GM12878 (cell line): ENCODE data around the gene APOM. TPM values are rescaled to one million over a fixed set of nuclear protein-coding genes. Genes with fewer than 3 reads are reported as not detected.

ENCODE experiments used
- ATAC-seq: fragments of 200-7000 bp; cut with Tn5 transposase; 3 replicates; pipeline ENCODE4 v1.9.1; 2020; ENCODE audit warnings: mild to moderate bottlenecking, moderate library complexity
- BruUV-seq: library from RNA; stranded (reverse); fragments of 400-500 nt; replicated peaks from 2 replicates; lab custom pipeline; 2021; lab: Mats Ljungman, UMichigan
- CTCF ChIA-PET: fragments of 300-600 bp; sonication (Branson Sonifier 250); formaldehyde crosslinking; extraction: SDS; loops from one replicate; lab custom pipeline; 2021; ENCODE audit warnings: inconsistent platforms; lab: Yijun Ruan, JAX
- POLR2A ChIA-PET: fragments of 350-600 bp; formaldehyde crosslinking; extraction: SDS; loops from one replicate; lab custom pipeline; 2021; ENCODE audit warnings: inconsistent platforms; lab: Charles Lee
- RAD21 ChIA-PET: fragments of 300-600 bp; sonication (Branson Sonifier 250); formaldehyde crosslinking; loops from one replicate; lab custom pipeline; 2023; ENCODE audit warnings: antibody characterized with exemption; ENCODE audit not compliant: unreplicated experiment; lab: Charles Lee
- SMC1A ChIA-PET: fragments of 300-600 bp; sonication (Branson Sonifier 250); formaldehyde crosslinking; loops from one replicate; lab custom pipeline; 2023; ENCODE audit not compliant: unreplicated experiment, uncharacterized antibody; lab: Charles Lee
- DNase-seq: peaks from one replicate; pipeline ENCODE4 v3.0.0-alpha.2; 2011; ENCODE audit warnings: low read depth, low spot score
- FAIRE-seq: peaks from 3 replicates; lab custom pipeline; 2011; peaks lifted over from hg19 to GRCh38; lab: Jason Lieb, UNC
- H2AFZ ChIP-seq: 2 replicates; pipeline ENCODE4 v1.6.0; 2011; ENCODE audit warnings: low read depth, low read length, control low read depth; ENCODE audit not compliant: control insufficient read depth
- H3K27ac ChIP-seq: 2 replicates; pipeline ENCODE4 v1.5.1; 2011; ENCODE audit warnings: control low read depth; ENCODE audit not compliant: control insufficient read depth, insufficient read depth
- H3K27me3 ChIP-seq, 2 experiments: replicated peaks in 1 of 2; 2 replicates each; pipeline versions ENCODE4 v1.6.0 to v1.6.1; 2011; ENCODE audit warnings: low read length in 1 of 2; ENCODE audit not compliant: control insufficient read depth in 2 of 2, insufficient read depth in 2 of 2
- H3K36me3 ChIP-seq, 2 experiments: 2 replicates each; pipeline ENCODE4 v1.5.1; 2011; ENCODE audit warnings: low read length in 1 of 2; ENCODE audit not compliant: control insufficient read depth in 2 of 2, insufficient read depth in 2 of 2
- H3K4me1 ChIP-seq: 2 replicates; pipeline ENCODE4 v1.6.1; 2011; ENCODE audit warnings: mild to moderate bottlenecking, low read length, moderate library complexity, mixed read lengths; ENCODE audit not compliant: control insufficient read depth, insufficient read depth
- H3K4me2 ChIP-seq: 2 replicates; pipeline ENCODE4 v1.6.0; 2011; ENCODE audit warnings: control low read depth; ENCODE audit not compliant: control insufficient read depth, insufficient read depth
- H3K4me3 ChIP-seq: fragments of 200-600 bp; sonication (generic); 2 replicates; pipeline ENCODE4 v1.5.1; 2016
- H3K79me2 ChIP-seq: 2 replicates; pipeline ENCODE4 v1.6.0; 2011; ENCODE audit warnings: low read length; ENCODE audit not compliant: control insufficient read depth, insufficient read depth
- H3K9ac ChIP-seq: 2 replicates; pipeline ENCODE4 v1.8.0; 2011; ENCODE audit warnings: low read length, control low read depth, mixed read lengths; ENCODE audit not compliant: control insufficient read depth, insufficient read depth
- H3K9me3 ChIP-seq: replicated peaks from 3 replicates; pipeline ENCODE4 v1.5.1; 2011; ENCODE audit warnings: mild to moderate bottlenecking, low read length; ENCODE audit not compliant: control insufficient read depth, insufficient read depth
- H4K20me1 ChIP-seq: 2 replicates; pipeline ENCODE4 v1.6.0; 2011; ENCODE audit not compliant: control insufficient read depth, insufficient read depth
- BRCA1 ChIP-seq: IDR thresholded peaks from 2 replicates; pipeline ENCODE4 v1.6.1; 2011; ENCODE audit warnings: low read depth, low read length, improper control_type of control experiment
- CHD4 ChIP-seq: fragments of 200-600 bp; sonication (generic); IDR thresholded peaks from 2 replicates; pipeline ENCODE4 v1.6.1; 2016; ENCODE audit warnings: mild to moderate bottlenecking
- E2F4 ChIP-seq: IDR thresholded peaks from 2 replicates; pipeline ENCODE4 v1.6.1; 2012; ENCODE audit warnings: low read depth, low read length, improper control_type of control experiment
- ESRRA ChIP-seq: IDR thresholded peaks from 2 replicates; pipeline ENCODE4 v1.6.1; 2012; ENCODE audit warnings: mild to moderate bottlenecking, low read length, improper control_type of control experiment
- FOXK2 ChIP-seq: fragments of 450-650 bp; IDR thresholded peaks from 2 replicates; pipeline ENCODE4 v1.6.1; 2017; ENCODE audit warnings: mild to moderate bottlenecking, moderate library complexity
- HDGF ChIP-seq: fragments of 450-650 bp; IDR thresholded peaks from 2 replicates; pipeline ENCODE4 v1.6.1; 2016; ENCODE audit warnings: antibody characterized with exemption
- JUND ChIP-seq: IDR thresholded peaks from 2 replicates; pipeline ENCODE4 v1.6.1; 2012; ENCODE audit warnings: low read depth, mild to moderate bottlenecking, low read length, improper control_type of control experiment, moderate library complexity
- KAT2A ChIP-seq: conservative IDR thresholded peaks from 2 replicates; pipeline ENCODE4 v1.6.1; 2011; ENCODE audit warnings: low read depth, low read length; ENCODE audit not compliant: control insufficient read depth
- PAX8 ChIP-seq: fragments of 450-650 bp; IDR thresholded peaks from 2 replicates; pipeline ENCODE4 v1.6.1; 2017; ENCODE audit warnings: mild to moderate bottlenecking, moderate library complexity
- POU2F2 ChIP-seq: IDR thresholded peaks from 3 replicates; pipeline ENCODE4 v1.6.1; 2011; ENCODE audit warnings: low read depth, mild to moderate bottlenecking, low read length, borderline replicate concordance
- RCOR1 ChIP-seq: conservative IDR thresholded peaks from 2 replicates; pipeline ENCODE4 v1.6.1; 2012; ENCODE audit warnings: low read depth, low read length, improper control_type of control experiment
- TAF1 ChIP-seq: IDR thresholded peaks from 2 replicates; pipeline ENCODE4 v1.6.1; 2011; ENCODE audit warnings: mild to moderate bottlenecking, low read depth, low read length, borderline replicate concordance
- ZBTB33 ChIP-seq: fragments of 450-650 bp; IDR thresholded peaks from 2 replicates; pipeline ENCODE4 v1.6.1; 2017; ENCODE audit warnings: mild to moderate bottlenecking
- ZBTB40 ChIP-seq: fragments of 450-650 bp; IDR thresholded peaks from 2 replicates; pipeline ENCODE4 v1.6.1; 2016; ENCODE audit warnings: mild to moderate bottlenecking, moderate library complexity, borderline replicate concordance
- WGBS: methylation state at CpG from one replicate; pipeline ENCODE4 v1.1.6; 2016; ENCODE audit warnings: low lambda C conversion rate; ENCODE audit not compliant: insufficient replicate concordance, insufficient coverage; ENCODE audit errors: missing lambda C conversion rate; 5-methylcytosine and 5-hydroxymethylcytosine counted together
- in situ Hi-C: fragments of 300-500 bp; cut with MboI; formaldehyde crosslinking; loops from 9 replicates; pipeline ENCODE4 v1.14.3; 2018; ENCODE audit warnings: mixed read lengths
- intact Hi-C: fragments of 100-400 bp; cut with micrococcal nuclease; formaldehyde crosslinking; loops from one replicate; pipeline ENCODE4 v1.14.2; 2022; ENCODE audit not compliant: unreplicated experiment
- polyA plus RNA-seq, 11 experiments: library from polyadenylated mRNA; depleted of rRNA in 4 of 11; unstranded in 6 of 11; stranded (reverse) in 5 of 11; fragments of >200 nt; fragmentation: Nextera tagmentation in 4 of 11; fragmentation: Illumina TruSeq in 1 of 11; extraction: Ambion mirVana in 4 of 11; extraction: Trizol in 1 of 11; gene quantifications; 1 replicate in 1 of 11; 2 replicates in 10 of 11; pipeline versions ENCODE4 v1.2.1 to v1.2.3, GENCODE V29; 2011 to 2016; ENCODE audit warnings: inconsistent platforms in 2 of 11, missing spikeins in 2 of 11, low read depth in 1 of 11
- total RNA-seq, 4 experiments: library from RNA; depleted of rRNA in 3 of 4; stranded (reverse); fragments of >200 nt in 3 of 4; fragmentation: Illumina TruSeq in 1 of 4; extraction: Trizol in 1 of 4; gene quantifications; 2 replicates each; pipeline versions ENCODE4 v1.2.1 to v1.2.3, GENCODE V29; 2013 to 2021

Gene APOM
- total and polyA plus RNA-seq, 10 of the 15 experiments (the other 5 are each of a cell fraction or from before 2014, with no cell fraction given) = 4.0 to 14.1 (median 7.1) TPM

GRCh38 chr6:31651602-31652191 is 4.0 kb upstream of the APOM start:
- 0% methylated on average over 29 of the region's 29 CpGs for WGBS
- no peak for FAIRE-seq
- H3K27me3 ChIP-seq = no peaks in the 10 kb centered on the region
- CTCF ChIA-PET = interaction anchor here (0.7 to 3.6 kb wide), 10 partner anchors 9 to 272 kb away, joined by 3 to 19 read pairs (median 3); partner anchors contain the start of genes ATP6V1G2, C6orf47 and GPANK1
- BruUV-seq = TSS peak; percentile 66
- H3K27ac ChIP-seq = peak overlapping the region; percentile 99
- H2AFZ ChIP-seq = peak overlapping the region; percentile 87
- peak overlapping the region; percentile 91 for H3K9ac ChIP-seq
- no peak for DNase-seq
- no peaks in the 10 kb centered on the region for H3K9me3 ChIP-seq
- SMC1A ChIA-PET = interaction anchor here (0.7 to 5.0 kb wide), 15 partner anchors 8 to 181 kb away, joined by 3 to 31 read pairs (median 4); partner anchors contain the start of genes C6orf47 and GPANK1
- intact Hi-C loops (loop anchor here (1.0 to 2.0 kb wide), 3 partner anchors 31 to 155 kb away; partner anchors contain the start of genes ATP6V1G2, NFKBIL1 and PRRC2A), in situ Hi-C loops (no loop called here)
- RAD21 ChIA-PET = interaction anchor here (0.7 to 2.5 kb wide), 7 partner anchors 9 to 118 kb away, joined by 3 to 11 read pairs (median 6); partner anchors contain the start of genes C6orf47, GPANK1 and NCR3
- H3K4me3 ChIP-seq = peak overlapping the region; percentile 91
- POLR2A ChIA-PET = interaction anchor here (0.5 to 6.3 kb wide), 17 partner anchors 11 to 308 kb away, joined by 3 to 107 read pairs (median 5); partner anchors contain the start of genes C6orf47, CSNK2B, DDX39B and GPANK1
- peak overlapping the region; percentile 96 for H3K4me2 ChIP-seq
- H3K4me1 ChIP-seq = peaks cover 4% of the 10 kb centered on the region; the same call in 1 of the 2 replicates
- peaks cover 40% of the 10 kb centered on the region for H3K79me2 ChIP-seq
- peak; percentile 74 for ATAC-seq
- peaks cover 15 to 20% of the 10 kb centered on the region in 2 experiments for H3K36me3 ChIP-seq
- H4K20me1 ChIP-seq = no peaks in the 10 kb centered on the region; the same call in 1 of the 2 replicates
- TF ChIP-seq E2F4 (0 out of 2 replicates have a peak, but pooled peaks have one; percentile 33), RCOR1 (no peak), FOXK2 (no peak), JUND (no peak), KAT2A (no peak), POU2F2 (no peak), TAF1 (0 out of 2 replicates have a peak, but pooled peaks have one; percentile 39), ZBTB40 (no peak), PAX8 (no peak), HDGF (no peak; the same call in 1 of the 2 replicates), CHD4 (no peak), ESRRA (no peak), ZBTB33 (no peak), BRCA1 (no peak)
